IMR-90 (cell line): Measurements from ENCODE around the gene DAG1. TPM values are rescaled to one million over a fixed set of nuclear protein-coding genes. Genes with fewer than 3 reads are reported as not detected.

Source experiments
- ATAC-seq: fragments of 200-7000 bp; cut with Tn5 transposase; 2 replicates; pipeline ENCODE4 v1.9.1; 2020; ENCODE audit warnings: low read depth, mild to moderate bottlenecking, moderate library complexity
- BruUV-seq: library from RNA; stranded (reverse); fragments of 400-500 nt; replicated peaks from 2 replicates; lab custom pipeline; 2021; lab: Mats Ljungman, UMichigan
- CTCF ChIA-PET: fragments of 300-600 bp; formaldehyde crosslinking; extraction: SDS; loops from one replicate; lab custom pipeline; 2021; ENCODE audit warnings: antibody characterized with exemption; lab: Yijun Ruan, JAX
- POLR2A ChIA-PET: fragments of 300-600 bp; sonication (Branson Sonifier 250); formaldehyde crosslinking; loops from one replicate; lab custom pipeline; 2022; ENCODE audit warnings: antibody characterized with exemption; ENCODE audit not compliant: unreplicated experiment; lab: Charles Lee
- DNase-seq: peaks from one replicate; pipeline ENCODE4 v3.0.0; 2013
- H2AFZ ChIP-seq: replicated peaks from 2 replicates; pipeline ENCODE3; 2013; ENCODE audit warnings: low read length, mild to moderate bottlenecking; ENCODE audit not compliant: poor library complexity
- H2AK5ac ChIP-seq: 2 replicates; pipeline ENCODE4 v1.6.1; 2013; ENCODE audit warnings: low read depth, low read length, inconsistent platforms
- H2AK9ac ChIP-seq: replicated peaks from 2 replicates; pipeline ENCODE3; 2013; ENCODE audit warnings: mild to moderate bottlenecking, low read depth, low read length, moderate library complexity; ENCODE audit not compliant: poor library complexity
- H2BK120ac ChIP-seq: 2 replicates; pipeline ENCODE4 v1.6.1; 2013; ENCODE audit warnings: low read depth, low read length, inconsistent platforms
- H2BK15ac ChIP-seq: 3 replicates; pipeline ENCODE4 v1.6.1; 2013; ENCODE audit warnings: low read depth, low read length, inconsistent platforms
- H2BK20ac ChIP-seq: 2 replicates; pipeline ENCODE4 v1.6.1; 2013; ENCODE audit warnings: low read depth, mild to moderate bottlenecking, inconsistent platforms, low read length, moderate library complexity
- H2BK5ac ChIP-seq: 2 replicates; pipeline ENCODE4 v1.6.1; 2013; ENCODE audit warnings: mild to moderate bottlenecking, low read depth, low read length, inconsistent platforms; ENCODE audit not compliant: poor library complexity, severe bottlenecking
- H3K14ac ChIP-seq: replicated peaks from 2 replicates; pipeline ENCODE4 v1.6.1; 2013; ENCODE audit warnings: low read depth, low read length, inconsistent platforms
- H3K18ac ChIP-seq: 2 replicates; pipeline ENCODE4 v1.6.1; 2013; ENCODE audit warnings: low read depth, low read length, control low read depth
- H3K23ac ChIP-seq: 2 replicates; pipeline ENCODE4 v1.6.1; 2013; ENCODE audit warnings: low read depth, low read length, inconsistent platforms
- H3K27ac ChIP-seq: 2 replicates; pipeline ENCODE4 v1.5.1; 2013; ENCODE audit warnings: mild to moderate bottlenecking, control low read depth, low read length; ENCODE audit not compliant: insufficient read depth
- H3K27me3 ChIP-seq: 2 replicates; pipeline ENCODE4 v1.6.1; 2013; ENCODE audit warnings: low read length; ENCODE audit not compliant: control insufficient read depth, insufficient read depth
- H3K36me3 ChIP-seq: 2 replicates; pipeline ENCODE4 v1.6.1; 2013; ENCODE audit warnings: low read length, mixed read lengths; ENCODE audit not compliant: control insufficient read depth, insufficient read depth
- H3K4ac ChIP-seq: 2 replicates; pipeline ENCODE4 v1.6.1; 2013; ENCODE audit warnings: low read depth, low read length, inconsistent platforms
- H3K4me1 ChIP-seq: 2 replicates; pipeline ENCODE4 v1.6.1; 2013; ENCODE audit warnings: low read length, mixed read lengths; ENCODE audit not compliant: control insufficient read depth, insufficient read depth
- H3K4me2 ChIP-seq: 2 replicates; pipeline ENCODE4 v1.6.1; 2013; ENCODE audit warnings: low read depth, mild to moderate bottlenecking, control low read depth, low read length, moderate library complexity
- H3K4me3 ChIP-seq: 2 replicates; pipeline ENCODE4 v1.5.1; 2013; ENCODE audit warnings: low read depth, mild to moderate bottlenecking, control low read depth, low read length, moderate library complexity; ENCODE audit not compliant: insufficient read depth
- H3K56ac ChIP-seq: 2 replicates; pipeline ENCODE4 v1.6.1; 2013; ENCODE audit warnings: low read length, inconsistent platforms; ENCODE audit not compliant: insufficient read depth; ENCODE audit errors: extremely low read depth
- H3K79me1 ChIP-seq, 2 experiments: 2 replicates each; pipeline ENCODE4 v1.6.1; 2013; ENCODE audit warnings: low read length in 2 of 2, inconsistent platforms in 1 of 2, low read depth in 1 of 2
- H3K9ac ChIP-seq: 2 replicates; pipeline ENCODE4 v1.6.1; 2013; ENCODE audit warnings: low read depth, low read length, control low read depth
- H3K9me1 ChIP-seq: 2 replicates; pipeline ENCODE4 v1.6.1; 2013; ENCODE audit warnings: low read length, inconsistent platforms; ENCODE audit not compliant: insufficient read depth
- H3K9me3 ChIP-seq: 2 replicates; pipeline ENCODE4 v1.6.1; 2013; ENCODE audit warnings: low read length; ENCODE audit not compliant: control insufficient read depth, insufficient read depth
- H4K20me1 ChIP-seq: 2 replicates; pipeline ENCODE4 v1.6.1; 2013; ENCODE audit warnings: low read length, inconsistent platforms; ENCODE audit not compliant: insufficient read depth
- H4K5ac ChIP-seq: 2 replicates; pipeline ENCODE4 v1.6.1; 2013; ENCODE audit warnings: mild to moderate bottlenecking, low read depth, low read length, control low read depth
- H4K8ac ChIP-seq, 2 experiments: 2 replicates each; pipeline ENCODE4 v1.6.1; 2013; ENCODE audit warnings: low read depth in 2 of 2, low read length in 2 of 2, control low read depth in 1 of 2, inconsistent platforms in 1 of 2
- H4K91ac ChIP-seq: 2 replicates; pipeline ENCODE4 v1.6.1; 2013; ENCODE audit warnings: low read depth, low read length, inconsistent platforms; ENCODE audit not compliant: insufficient read depth
- CEBPB ChIP-seq: IDR thresholded peaks from 2 replicates; pipeline ENCODE4 v1.6.1; 2012; ENCODE audit warnings: low read depth, low read length, improper control_type of control experiment
- CHD1 ChIP-seq: IDR thresholded peaks from 2 replicates; pipeline ENCODE4 v1.6.1; 2012; ENCODE audit warnings: low read depth, low read length, improper control_type of control experiment
- MXI1 ChIP-seq: IDR thresholded peaks from 2 replicates; pipeline ENCODE4 v1.6.1; 2012; ENCODE audit warnings: low read depth, mild to moderate bottlenecking, low read length, moderate library complexity, borderline replicate concordance
- NFE2L2 ChIP-seq: fragments of 150-350 bp; IDR thresholded peaks from 2 replicates; pipeline ENCODE4 v1.6.1; 2016; ENCODE audit warnings: low read depth, mild to moderate bottlenecking, low read length
- POLR2A ChIP-seq: IDR thresholded peaks from 2 replicates; pipeline ENCODE4 v1.6.1; 2012; ENCODE audit warnings: mild to moderate bottlenecking, low read depth, low read length
- RFX5 ChIP-seq: IDR thresholded peaks from 2 replicates; pipeline ENCODE4 v1.8.0; 2012; ENCODE audit warnings: low read depth, mild to moderate bottlenecking, low read length, moderate library complexity
- SMC3 ChIP-seq: fragments of 150-350 bp; IDR thresholded peaks from 2 replicates; pipeline ENCODE4 v1.6.1; 2016; ENCODE audit warnings: low read depth, mild to moderate bottlenecking, antibody characterized with exemption, low read length, moderate library complexity
- WGBS, 2 experiments: methylation state at CpG; one replicate each; pipeline versions ENCODE4 v1.1.5 to v1.1.7; 2013; ENCODE audit warnings: missing lambda C conversion rate in 2 of 2; ENCODE audit not compliant: insufficient read length in 1 of 2; ENCODE audit errors: extremely low coverage in 2 of 2; 5-methylcytosine and 5-hydroxymethylcytosine counted together
- dilution Hi-C: fragments of 300-500 bp; cut with HindIII; formaldehyde crosslinking; loops from one replicate; pipeline ENCODE4 v1.14.3; 2018; ENCODE audit warnings: low sequenced_read_pairs; ENCODE audit not compliant: unreplicated experiment
- in situ Hi-C: fragments of 300-500 bp; cut with MboI; formaldehyde crosslinking; loops from 3 replicates; pipeline ENCODE4 v1.14.3; 2019; ENCODE audit warnings: low sequenced_read_pairs, inconsistent platforms, mixed read lengths
- intact Hi-C: fragments of 100-400 bp; cut with micrococcal nuclease; formaldehyde crosslinking; loops from 2 replicates; pipeline ENCODE4 v1.10.0; 2022
- polyA plus RNA-seq, 3 experiments: library from polyadenylated mRNA; depleted of rRNA; stranded (reverse); fragments of >200 nt; gene quantifications; 2 replicates each; pipeline ENCODE4 v1.2.3, GENCODE V29; 2012; ENCODE audit warnings: low replicate concordance in 1 of 3
- total RNA-seq: library from RNA; depleted of rRNA; stranded (reverse); fragments of >200 nt; gene quantifications from 2 replicates; pipeline ENCODE4 v1.2.3, GENCODE V29; 2012
- TF ChIP-seq, protein P1 (sequence below): fragments of 150-350 bp; IDR thresholded peaks from 2 replicates; pipeline ENCODE4 v1.6.1; 2016; ENCODE audit warnings: low read depth, mild to moderate bottlenecking, low read length, moderate library complexity, borderline replicate concordance

Gene DAG1
- total and polyA plus RNA-seq, 2 of the 4 experiments (the other 2 are of a cell fraction) = 31.0 to 40.2 TPM

DNA sequence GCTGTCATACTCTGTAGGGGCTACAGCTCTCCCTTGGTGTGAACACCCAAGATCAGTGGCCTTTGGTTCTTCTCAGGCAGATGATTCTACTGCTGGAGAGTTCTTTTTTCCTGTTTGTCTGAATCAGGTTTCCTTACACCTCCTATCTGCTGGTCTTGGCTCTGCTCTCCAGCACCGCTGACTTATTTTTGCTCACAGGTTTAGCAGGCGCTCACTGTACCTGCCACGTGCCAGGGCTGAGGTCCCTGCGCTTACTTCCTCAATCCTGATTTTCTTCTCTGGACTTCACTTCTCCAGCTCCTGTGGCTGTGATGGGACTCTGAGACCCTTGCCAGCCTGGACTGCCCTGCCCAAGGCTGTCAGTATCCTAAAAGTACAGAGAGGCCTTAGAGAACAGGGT, 93.7 kb downstream of the DAG1 start:
- H2AFZ ChIP-seq = no peak overlapping the region
- H4K91ac ChIP-seq = no peak overlapping the region
- ATAC-seq (no peak), DNase-seq (no peak)
- H3K4ac ChIP-seq = no peak overlapping the region
- H2BK120ac ChIP-seq = no peak overlapping the region
- no peaks in the 10 kb centered on the region for H3K9me3 ChIP-seq
- H4K5ac ChIP-seq = no peak overlapping the region
- no peak overlapping the region for H4K8ac ChIP-seq
- no peak overlapping the region for H2BK20ac ChIP-seq
- no peak overlapping the region for H3K18ac ChIP-seq
- H3K36me3 ChIP-seq = no peaks in the 10 kb centered on the region
- no peaks in the 10 kb centered on the region for H4K20me1 ChIP-seq
- TF ChIP-seq CEBPB = no peak
- TF ChIP-seq, protein P1, sequence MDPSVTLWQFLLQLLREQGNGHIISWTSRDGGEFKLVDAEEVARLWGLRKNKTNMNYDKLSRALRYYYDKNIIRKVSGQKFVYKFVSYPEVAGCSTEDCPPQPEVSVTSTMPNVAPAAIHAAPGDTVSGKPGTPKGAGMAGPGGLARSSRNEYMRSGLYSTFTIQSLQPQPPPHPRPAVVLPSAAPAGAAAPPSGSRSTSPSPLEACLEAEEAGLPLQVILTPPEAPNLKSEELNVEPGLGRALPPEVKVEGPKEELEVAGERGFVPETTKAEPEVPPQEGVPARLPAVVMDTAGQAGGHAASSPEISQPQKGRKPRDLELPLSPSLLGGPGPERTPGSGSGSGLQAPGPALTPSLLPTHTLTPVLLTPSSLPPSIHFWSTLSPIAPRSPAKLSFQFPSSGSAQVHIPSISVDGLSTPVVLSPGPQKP = no peak
- TF ChIP-seq MXI1 = no peak
- TF ChIP-seq CHD1 = no peak
- TF ChIP-seq RFX5 = no peak
- no peak for TF ChIP-seq SMC3
- TF ChIP-seq NFE2L2 = no peak
- no peak for TF ChIP-seq POLR2A
- dilution Hi-C loops (no loop called here), in situ Hi-C loops (no loop called here), intact Hi-C loops (no loop called here)
- no peak overlapping the region for H3K4me3 ChIP-seq
- POLR2A ChIA-PET = no interaction called here
- no peak overlapping the region for H3K4me2 ChIP-seq
- H2BK15ac ChIP-seq = no peak overlapping the region
- 75% methylated on average over 2 of the region's 4 CpGs; no CpG with 5 or more reads in 1 of the 2 experiments for WGBS, 2 experiments
- no peak overlapping the region for H2AK5ac ChIP-seq
- H3K9me1 ChIP-seq = 0 out of 2 replicates have a peak, but pooled peaks cover 2% of the 10 kb centered on the region
- H3K23ac ChIP-seq = no peak overlapping the region
- CTCF ChIA-PET = no interaction called here
- no peaks in the 10 kb centered on the region for H3K79me1 ChIP-seq
- no peak overlapping the region for H2AK9ac ChIP-seq
- H2BK5ac ChIP-seq = no peak overlapping the region
- no peak overlapping the region for H3K14ac ChIP-seq
- no peak overlapping the region for H3K56ac ChIP-seq
- no peak overlapping the region for H3K9ac ChIP-seq
- no peak overlapping the region for H3K27ac ChIP-seq
- no TSS peak for BruUV-seq
- no peaks in the 10 kb centered on the region for H3K4me1 ChIP-seq
- H3K27me3 ChIP-seq = peaks cover 34% of the 10 kb centered on the region
